Dermis microvascular lymphatic vessel endothelial cell (primary cell): ENCODE measurements around the gene CRAMP1. TPM values are rescaled to one million over a fixed set of nuclear protein-coding genes. Genes with fewer than 3 reads are reported as not detected.
A peak's percentile ranks its signal among the peaks of the same experiment; 100 is the strongest.

Source experiments
- DNase-seq, 2 donors: peaks; one replicate each; pipeline versions ENCODE4 v3.0.0 to v3.0.0-alpha.2; 2010; ENCODE audit warnings: low read depth in 2 of 2
- total RNA-seq: library from RNA; depleted of rRNA; stranded (reverse); fragments of >200 nt; gene quantifications from 2 replicates; pipeline ENCODE4 v1.2.1, GENCODE V29; 2014

The CRAMP1 gene
- total RNA-seq, 1 donor from 2014 or later: 7.1 TPM

DNA sequence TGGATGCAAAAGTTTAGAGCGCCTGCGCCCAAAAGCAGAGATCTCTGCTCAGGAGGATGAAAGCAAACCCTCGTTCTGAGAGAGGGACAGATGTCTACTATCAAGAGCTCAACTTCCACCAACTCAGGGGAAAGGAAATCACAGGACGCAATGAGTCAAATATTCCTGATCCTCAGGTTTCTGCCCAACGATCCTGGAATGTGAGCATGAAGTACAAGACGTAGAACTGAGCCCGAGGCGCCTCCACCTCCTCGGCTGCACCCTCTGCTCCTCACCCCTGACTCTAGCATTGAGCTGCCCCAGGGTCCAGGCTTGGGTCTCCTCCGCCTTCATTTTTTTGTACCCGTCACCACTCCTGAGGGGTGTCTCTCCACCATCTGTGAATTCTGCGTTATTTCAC, 15.6 kb upstream of the CRAMP1 start:
- DNase-seq: no peak

DNA sequence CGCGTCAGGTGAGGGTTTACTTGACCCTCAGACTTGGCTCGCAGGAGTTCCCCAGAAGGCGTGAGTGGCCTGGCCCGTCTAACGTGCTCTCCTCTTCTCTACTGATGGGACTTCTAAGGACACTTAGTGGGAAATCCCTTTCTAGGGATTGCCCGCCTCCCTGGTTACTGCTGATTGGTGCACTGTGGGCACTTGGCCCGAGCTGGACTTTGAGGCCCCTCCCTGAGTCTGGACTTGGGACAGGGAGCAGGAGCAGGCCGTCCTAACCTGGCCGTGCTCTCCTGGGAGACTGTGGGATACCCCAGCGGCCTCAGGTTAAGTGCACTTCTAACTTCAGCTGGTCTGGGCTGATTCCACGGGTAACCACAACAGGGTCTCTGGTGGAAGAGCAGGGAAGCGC, 15.0 kb upstream of the CRAMP1 start:
- DNase-seq: no peak

DNA sequence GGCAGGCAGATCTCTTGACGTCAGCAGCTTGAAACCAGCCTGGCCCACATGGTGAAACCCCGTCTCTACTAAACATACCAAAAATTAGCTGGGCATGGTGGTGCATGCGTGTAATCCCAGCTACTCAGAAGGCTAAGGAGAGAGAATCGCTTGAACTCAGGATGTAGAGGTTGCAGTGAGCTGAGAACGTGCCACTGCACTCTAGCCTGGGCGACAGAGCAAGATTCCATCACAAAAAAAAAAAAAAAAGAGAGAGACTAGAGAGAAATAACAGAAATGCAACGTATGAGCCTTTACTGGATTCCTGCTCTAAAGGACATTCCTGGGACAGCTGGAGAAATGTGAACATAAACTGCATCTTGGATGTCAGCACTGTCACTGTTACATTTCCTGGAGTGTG, 11.1 kb upstream of the CRAMP1 start:
- DNase-seq: no peak

DNA sequence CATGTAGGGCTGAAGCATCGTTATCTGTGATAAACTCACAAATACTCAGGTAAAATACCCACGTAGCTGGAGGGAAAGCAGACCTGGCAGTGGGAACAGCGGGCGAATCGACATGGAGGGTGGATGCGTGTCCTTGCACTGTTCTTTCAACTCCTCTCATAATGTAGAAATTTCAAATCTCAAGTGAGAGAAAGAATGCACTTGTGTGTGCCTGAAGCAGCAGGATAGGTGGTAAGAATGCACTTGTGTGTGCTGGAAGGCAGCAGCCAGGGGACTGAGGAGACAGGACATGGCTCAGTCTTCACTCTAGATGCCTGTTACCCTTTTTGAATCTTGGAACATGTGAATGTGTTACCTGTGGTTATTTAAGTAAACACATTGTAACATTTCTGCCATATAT, 10.7 kb upstream of the CRAMP1 start:
- no peak for DNase-seq

DNA sequence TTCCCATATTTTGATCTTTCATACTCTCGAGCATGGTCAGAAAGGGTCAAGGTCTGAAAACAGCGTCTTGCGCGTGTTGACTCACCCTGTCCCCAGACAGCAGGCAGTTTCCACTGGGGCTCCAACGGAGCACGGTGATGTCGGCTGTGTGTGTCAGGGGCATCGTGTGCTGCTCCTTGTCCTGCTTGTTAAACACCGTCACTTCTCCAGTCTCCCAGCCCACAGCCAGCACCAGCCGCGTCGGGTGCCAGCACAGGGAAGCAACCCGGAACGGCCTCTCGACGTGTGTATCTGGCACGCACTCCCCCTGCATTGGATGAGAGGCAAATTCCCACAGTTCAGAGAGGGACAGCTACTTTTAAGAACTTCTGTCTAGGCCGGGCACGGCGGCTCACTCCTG, 9.9 kb upstream of the CRAMP1 start:
- DNase-seq: no peak

DNA sequence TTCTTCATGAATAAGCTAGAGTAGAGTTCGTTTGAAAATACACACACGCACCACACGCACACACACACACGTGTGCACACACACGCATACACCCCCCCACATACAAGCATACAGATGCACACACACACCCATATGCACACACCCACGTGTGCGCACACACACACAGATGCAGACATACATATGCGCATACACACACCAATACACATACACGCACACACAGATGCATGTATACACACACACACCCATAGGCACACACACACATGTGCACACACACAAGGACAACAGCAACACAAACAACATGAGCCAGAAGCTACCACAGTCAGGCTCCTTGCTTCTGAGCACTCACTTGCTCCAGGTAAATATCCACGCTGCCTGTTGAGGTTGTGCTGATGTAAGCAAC, 5.4 kb upstream of the CRAMP1 start:
- no peak for DNase-seq

DNA sequence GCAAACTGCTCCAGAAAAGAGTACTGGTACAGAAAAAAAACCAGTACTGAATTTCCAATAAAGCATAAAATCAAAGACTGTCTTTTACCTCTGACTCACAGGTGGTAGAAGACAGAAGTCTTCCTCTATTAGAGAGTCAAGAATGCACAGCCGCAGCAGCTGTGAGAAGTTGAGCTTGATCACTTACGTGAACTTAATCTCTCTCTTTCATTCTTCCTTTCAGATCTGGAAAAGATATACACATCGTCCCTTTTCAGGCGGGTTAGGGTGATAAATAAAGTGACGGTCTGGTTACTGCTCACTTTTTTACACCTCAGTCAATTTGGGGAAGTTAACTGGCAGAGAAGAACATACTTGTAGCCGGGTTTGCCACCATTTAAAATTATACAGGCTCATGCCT, 4.2 kb upstream of the CRAMP1 start:
- DNase-seq: no peak

DNA sequence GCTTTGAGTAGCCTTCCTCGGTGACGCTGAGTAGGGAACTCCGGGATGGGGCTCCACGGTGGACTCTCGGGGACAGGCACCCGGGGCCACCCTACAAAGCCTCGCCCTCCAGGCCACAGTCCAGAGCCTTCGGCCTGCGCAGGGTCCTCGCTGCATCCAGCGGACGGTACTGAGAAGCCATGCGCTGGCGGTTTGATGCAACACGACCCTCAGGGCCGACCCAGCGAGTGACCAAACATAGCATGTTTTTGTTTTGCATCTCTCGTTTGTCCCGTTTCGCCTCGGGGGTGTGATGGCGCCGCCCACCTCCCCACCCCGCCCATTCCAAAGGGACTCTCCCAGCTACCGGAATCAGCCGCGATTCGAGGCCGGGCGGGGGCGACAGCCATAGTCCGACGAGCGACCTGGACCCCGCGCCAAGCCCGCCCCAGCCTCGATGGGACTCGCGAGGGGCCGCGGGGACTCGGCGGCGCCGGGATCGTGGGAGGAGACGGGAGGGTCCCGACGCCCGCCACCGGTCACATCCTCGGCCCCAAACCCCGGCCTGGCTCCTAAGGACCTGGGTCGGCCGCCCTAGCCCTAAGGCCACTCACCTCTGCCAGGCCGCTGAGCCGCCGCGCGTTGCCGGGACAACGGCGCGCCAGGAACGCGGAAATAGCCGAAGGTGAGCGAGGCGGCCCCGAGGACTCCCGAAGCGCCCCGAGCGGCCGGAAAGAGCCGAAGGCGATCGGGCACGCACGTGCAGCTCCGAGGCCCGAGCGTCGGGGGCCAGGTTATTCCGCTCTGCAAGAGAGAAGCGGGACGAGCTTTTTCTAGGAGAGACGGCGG, 1.9 kb upstream of the CRAMP1 start:
- DNase-seq: peak; percentile 73 to 88

DNA sequence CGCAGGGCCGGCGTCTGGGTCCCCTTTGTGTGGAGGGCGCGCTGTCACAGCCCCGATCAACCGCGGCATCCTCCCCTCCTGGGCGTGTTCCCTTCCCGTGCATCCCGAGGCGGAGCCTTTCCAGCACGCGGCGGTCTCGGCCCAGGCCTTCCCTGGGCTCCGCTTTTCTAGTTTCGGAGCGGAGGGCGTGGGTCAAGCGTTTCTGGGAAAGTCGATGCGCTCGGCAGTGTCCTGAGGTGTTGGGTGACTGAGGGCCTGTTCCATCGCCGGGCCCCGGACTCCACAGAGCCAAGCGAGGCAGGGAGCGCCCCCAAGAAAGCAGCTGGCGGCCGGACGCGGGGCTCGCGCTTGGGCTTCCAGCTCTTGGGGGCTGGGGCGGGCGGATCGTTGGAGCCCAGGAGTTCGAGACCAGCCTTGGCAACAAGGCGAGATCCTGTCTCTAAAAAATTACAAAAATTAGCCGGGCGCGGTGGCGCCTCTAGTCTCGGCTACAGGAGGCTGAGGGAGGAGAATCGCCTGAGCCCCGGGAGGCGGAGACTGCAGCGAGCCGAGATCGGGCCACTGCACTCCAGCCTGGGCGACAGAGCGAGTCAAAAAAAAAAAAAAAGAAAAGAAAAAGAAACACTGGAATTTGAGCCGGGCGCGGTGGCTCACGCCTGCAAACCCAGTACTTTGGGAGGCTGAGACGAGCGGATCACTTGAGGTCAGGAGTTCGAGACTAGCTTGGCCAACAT, 1.1 kb upstream of the CRAMP1 start:
- peak in 1 of 2 donors; percentile 5 for DNase-seq

DNA sequence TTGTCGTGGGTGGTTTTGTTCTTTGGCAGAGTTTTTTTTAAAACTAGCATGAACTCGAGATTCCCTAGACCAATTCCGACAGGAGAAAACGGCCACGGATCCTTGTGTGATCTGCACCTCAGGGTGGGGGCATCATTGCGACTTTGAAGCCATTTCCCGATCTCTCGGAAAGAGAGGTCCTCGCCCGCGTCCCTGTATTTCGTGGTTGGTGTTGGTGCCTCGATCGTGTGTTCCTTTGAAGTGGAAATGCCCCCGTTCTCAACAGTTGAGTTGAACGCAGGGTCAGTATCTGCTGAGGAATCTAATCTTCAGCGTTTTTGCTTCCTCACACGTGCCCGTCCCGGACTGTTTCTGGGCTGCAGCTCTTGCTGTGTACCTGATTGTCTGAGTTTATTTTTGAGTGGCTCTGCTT, 1.1 kb downstream of the CRAMP1 start:
- DNase-seq: peak in 1 of 2 donors; percentile 21

DNA sequence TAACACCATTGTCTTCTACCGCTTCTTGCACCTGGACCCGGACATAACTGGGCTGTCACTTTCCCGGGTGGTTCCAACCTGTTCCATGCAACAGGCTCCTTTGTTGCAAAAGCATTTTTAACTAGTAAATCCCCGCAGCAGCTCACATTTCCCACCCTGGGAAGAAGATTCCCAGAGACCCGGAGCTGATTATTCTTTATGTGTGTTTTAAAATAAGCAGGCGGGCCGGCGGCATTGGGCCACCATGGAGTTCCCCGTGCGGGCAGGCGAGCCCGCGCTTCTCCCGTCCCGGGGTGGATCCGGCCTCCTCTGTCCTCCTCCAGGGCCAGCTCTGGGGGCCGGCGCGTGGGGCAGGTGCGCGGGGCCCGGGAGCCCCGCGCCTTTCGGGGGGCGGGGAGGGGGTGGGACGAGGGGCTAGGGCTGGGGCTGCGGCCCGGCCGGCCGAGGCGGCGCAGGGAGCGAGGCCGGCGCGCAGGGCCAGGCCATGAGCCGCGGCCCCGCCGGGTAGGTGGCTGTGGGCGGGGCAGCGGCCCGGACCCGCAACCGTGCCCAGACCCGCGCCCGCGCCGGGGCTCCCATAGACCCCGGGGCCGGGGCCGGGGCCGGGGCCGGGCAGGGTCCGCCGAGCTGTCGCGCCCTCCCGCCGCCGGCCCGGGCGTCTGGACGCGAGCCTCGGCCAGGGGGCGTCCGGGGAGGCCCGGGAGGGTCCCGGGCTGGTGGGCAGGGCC, 1.7 kb downstream of the CRAMP1 start:
- DNase-seq: peak in 1 of 2 donors; percentile 26

DNA sequence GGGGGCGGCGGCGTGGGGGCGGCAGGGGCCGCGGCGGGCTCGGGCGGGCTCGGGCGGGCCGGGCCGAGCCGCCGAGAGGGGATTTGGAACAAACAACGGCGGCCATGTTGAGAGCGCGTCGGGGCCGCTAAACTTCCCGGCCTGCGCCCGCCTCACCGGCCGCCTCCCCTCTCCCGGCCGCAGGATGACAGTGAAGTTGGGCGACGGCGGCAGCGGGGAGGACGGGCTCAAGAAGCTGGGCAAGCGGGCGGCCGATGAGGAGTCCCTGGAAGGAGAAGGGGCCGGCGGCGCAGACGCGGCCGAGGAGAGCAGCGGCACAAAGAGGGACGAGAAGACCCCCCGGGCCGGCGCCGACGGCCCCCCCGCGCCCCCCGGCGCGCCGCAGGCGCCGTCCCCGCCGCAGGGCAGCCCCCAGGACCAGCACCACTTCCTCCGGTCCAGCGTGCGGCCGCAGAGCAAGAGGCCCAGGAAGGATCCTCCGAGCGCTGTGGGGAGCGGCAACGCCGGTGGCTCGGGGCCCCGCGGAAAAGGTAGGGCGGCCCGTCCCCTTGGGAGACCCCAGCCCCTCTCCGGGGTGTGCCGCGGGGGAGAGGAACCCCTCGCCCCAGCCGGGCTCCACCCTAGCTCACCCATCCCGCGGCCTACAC, 2.4 kb downstream of the CRAMP1 start:
- peak in 1 of 2 donors; percentile 59 for DNase-seq

DNA sequence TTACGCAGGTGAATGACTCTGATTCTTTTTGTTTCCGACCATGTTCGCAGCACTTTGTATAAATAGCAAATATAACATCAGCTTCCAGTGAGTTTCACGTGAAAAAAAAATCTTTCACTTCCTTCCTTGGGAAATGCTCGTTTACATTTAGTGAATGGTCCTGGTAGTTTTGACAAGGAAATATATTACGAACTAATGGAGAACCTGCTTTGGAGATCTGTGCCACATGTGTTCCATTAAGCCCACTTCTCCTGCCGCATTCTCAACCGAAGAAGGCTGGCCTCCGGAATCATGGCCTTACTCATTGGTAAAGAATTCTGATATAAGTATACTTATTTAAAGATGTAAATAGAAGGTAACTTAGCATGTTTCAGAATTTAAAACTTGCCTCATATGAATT, 3.6 kb downstream of the CRAMP1 start:
- DNase-seq: peak in 1 of 2 donors; percentile 25

DNA sequence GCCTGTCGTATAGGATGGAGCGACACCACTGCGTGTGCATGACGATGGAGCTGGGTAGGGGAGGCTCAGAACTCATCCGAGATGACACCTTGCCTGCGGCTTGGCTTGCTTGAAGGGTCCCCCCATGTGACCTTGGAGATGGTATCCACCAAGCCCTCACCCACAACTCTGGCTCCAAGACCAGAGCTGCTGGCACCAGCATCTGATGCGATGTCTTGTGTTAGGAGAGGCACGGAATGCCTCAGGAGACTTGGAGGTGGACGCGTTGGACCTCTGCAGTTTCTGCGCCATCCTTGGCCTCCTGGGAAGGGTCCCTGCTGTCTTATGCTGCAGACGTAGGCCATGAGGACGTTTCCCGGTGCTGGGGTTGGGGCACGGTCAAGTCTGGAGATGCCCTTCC, 7.8 kb downstream of the CRAMP1 start:
- no peak for DNase-seq

DNA sequence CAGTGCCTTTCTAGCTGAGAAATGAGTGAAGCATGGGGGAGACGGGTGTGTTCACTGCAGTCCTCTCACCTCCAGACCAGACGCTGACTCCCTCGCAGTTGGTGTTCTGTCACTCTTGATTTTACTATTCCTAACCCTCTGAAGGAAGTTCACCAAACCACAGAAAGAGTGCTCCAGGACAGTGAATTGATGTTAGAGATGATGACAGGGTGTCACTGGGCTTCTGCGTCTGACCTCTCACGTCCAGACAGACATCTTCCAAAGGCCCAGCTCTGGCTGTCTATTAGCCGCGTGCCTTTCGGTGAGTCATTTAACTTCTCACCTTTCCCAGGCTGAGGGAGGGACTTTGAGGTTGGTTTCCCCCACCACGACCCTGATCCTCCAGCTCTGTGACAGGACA, 8.2 kb downstream of the CRAMP1 start:
- no peak for DNase-seq

DNA sequence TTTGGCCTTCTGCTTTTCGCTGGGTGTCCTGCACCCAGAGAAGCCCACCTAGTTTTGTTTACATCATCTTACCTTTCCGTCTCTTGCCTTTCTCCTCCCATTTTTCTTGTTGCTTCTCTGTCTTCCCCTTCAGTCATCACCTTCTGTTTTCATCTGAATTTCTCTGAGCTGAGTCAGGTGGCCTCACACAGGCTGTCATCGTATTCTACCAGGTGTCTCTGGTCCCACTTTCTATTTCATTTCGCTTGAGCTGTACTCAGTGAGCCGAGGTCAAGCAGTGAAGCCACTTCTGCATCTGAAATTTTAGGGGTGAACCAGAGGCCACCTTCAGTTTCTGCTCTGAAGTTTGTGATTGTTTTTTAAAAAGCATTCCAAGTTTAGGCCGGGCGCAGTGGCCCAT, 9.7 kb downstream of the CRAMP1 start:
- DNase-seq: no peak

DNA sequence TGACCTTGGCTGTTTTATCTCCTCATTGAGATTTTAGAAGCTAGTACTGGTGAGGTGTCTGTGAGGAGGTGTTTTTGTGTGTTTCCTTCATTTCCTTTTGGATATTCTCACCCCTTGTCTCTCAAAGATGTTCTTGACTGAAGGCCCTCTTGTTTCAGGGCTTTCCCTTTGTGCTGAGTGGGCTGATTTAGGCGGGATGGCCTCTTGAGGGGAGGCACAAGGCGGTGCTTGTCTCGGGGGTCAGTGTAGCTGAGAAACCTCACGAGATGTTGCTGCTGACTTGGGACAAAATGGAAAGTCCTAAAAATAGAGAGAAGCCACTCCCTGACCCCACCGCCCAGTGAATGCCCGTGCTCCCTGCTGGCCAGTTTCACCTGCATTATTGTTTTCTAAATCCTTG, 14.2 kb downstream of the CRAMP1 start:
- DNase-seq: no peak

DNA sequence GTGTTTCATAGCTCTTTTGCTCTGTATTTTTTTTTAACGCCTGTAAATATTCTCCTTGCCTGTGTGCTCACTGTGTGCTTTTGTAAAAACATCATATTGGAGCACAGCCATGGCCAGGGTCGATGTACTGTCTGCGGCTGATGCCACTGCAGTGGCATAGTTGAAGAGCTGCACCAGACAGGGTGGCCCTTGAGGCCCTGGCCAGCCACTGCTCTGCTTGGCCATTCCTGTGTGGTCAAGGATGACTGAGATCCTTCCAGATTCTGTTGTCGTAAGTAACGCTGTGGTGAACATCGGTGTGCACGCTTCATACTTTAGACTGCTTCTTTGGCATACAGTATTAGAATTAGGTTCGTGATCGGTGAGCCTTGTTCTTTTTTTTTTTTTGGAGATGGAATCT, 14.6 kb downstream of the CRAMP1 start:
- no peak for DNase-seq

DNA sequence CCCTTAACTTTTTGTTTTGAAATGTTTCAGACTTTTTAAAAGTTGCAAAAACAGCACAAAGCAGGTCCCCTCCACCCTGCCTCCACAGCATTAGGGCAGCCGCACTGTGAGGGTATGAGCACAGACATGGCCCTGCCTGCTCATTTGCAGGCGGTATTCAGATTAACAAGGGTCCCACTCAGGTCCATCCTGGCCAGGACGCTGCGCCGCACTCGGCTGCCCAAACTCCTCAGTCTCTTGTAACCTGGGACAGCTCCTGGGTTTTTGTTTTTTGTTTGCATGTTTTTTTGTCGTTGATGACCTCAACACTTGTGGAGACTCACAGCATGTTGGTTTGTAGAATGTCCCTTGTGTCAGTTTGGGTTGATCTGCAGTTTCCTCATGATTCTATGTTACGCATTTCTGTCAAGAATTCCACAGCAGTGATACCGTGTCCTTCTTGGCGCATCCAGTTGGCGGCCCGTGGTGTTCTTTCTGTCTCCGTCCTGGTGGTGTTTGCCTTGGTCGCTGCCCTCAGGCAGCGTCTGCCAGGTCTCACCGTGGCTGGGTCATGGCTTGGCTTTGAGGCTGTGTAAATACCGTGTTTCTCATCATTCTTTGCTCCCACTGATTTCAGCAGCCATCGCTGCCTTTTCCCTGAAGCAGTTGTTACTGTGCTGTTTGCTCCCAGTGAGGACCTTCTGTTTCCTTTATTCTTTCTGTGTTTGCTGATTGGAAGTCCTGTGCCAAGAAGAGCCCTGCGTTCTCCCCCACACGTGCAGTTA, 18.5 kb downstream of the CRAMP1 start:
- DNase-seq: no peak

DNA sequence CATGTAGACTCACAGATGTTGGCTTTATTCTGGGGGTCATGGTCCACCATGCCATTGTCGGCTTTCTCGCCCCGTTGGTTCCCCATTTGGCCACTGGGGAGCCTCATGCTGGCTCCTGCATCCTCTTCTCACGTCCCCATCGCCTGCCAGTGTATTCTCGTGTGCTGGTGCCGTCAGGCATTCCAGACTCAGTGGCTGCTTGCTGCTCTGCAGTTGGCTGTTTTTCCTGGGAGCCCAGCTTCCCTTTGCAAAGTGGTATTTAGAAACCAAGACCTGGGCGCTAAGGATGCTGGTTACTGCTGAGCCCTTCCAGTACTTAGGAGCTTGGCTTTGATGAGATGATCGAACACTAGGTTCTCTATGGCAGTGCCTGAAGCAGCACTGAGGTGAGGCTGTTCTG, 19.1 kb downstream of the CRAMP1 start:
- DNase-seq: no peak
